GM21786 (cell line): ENCODE measurements around the gene GDPGP1.

ENCODE experiments used
- ATAC-seq: cut with Tn5 transposase; IDR thresholded peaks from one replicate; pipeline ENCODE4 v1.9.1; 2021; ENCODE audit not compliant: unreplicated experiment

GDPGP1 gene

DNA sequence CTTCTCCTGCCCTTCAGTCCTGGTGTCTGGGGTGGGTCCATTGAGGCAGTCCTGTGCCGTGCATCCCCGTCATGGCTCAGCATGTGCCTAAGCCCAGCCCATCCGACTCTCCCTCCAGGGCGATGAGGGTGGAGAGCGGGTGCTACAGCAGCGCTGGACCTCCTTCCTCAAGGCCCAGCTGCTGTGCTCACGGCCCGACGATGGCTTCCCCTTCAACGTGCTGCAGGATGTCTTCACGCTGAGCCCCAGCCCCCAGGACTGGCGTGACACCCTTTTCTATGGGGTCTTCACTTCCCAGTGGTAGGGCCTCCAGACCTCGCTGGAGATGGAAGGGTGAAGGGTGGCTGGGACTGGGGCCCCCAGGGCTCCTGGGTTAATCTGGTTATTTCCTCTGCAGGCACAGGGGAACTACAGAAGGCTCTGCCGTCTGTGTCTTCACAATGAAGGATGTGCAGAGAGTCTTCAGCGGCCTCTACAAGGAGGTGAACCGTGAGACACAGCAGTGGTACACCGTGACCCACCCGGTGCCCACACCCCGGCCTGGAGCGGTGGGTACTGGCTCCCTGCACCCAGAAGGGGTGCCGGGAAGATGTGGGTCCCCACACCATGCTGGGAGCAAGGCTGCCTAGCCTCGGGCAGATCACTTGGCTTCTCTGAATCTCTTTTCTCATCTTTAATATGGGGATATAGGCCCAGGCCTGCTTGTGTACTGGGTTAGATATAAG, 10.4 kb upstream of the GDPGP1 start:
- no peak for ATAC-seq

DNA sequence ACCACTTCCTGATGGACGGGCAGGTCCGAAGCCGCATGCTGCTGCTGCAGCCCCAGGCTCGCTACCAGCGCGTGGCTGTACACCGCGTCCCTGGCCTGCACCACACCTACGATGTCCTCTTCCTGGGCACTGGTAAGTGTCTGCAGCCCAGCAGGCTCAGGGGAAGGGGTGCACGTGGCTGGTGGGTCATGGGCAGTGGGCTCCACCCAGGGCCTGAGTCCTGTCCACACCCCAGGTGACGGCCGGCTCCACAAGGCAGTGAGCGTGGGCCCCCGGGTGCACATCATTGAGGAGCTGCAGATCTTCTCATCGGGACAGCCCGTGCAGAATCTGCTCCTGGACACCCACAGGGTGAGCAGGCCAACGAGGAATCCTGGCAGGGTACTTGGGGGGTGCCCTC, 9.0 kb upstream of the GDPGP1 start:
- ATAC-seq: no peak

DNA sequence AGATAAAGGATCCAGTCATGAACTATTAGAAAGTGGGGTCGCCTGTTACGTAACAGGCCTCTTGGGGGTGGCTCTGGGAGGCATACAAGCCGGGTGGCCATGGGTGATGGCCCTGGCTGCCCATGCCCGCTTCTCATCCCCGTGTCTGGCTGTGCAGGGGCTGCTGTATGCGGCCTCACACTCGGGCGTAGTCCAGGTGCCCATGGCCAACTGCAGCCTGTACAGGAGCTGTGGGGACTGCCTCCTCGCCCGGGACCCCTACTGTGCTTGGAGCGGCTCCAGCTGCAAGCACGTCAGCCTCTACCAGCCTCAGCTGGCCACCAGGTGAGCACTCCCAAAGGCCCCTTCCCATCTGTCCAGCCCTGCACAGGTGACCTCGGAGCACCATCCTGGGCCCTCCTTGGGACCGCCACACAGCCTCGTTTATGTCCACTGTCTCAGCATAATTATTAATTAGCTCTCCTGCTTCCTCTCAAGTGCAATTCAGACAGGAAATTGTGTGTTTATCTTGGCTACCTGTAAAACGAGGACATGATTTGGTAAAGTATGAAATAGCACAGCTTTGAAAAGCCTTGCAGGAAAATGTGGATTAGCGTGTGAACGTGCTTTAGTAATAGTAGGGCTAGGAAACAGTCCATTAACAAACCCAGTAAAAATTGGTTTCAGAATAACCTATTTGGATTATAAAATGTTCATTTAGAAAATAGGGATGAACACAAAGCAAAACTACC, 8.3 kb upstream of the GDPGP1 start:
- no peak for ATAC-seq

DNA sequence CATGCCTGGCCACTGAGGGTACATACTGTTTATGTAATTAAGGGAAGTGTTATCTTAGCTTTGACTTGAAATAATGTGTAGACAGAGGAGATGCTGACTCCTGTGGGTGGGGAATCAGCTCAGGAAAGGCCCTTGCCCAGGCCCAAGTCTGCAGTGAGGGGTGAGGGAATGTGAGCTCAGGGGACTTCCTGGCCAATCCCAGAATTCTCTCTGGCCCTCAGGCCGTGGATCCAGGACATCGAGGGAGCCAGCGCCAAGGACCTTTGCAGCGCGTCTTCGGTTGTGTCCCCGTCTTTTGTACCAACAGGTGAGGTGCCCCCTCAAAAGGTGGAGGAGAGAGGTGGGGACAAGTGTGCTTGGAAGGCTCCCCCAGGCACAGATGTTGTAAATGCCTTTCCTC, 6.7 kb upstream of the GDPGP1 start:
- ATAC-seq: no peak

DNA sequence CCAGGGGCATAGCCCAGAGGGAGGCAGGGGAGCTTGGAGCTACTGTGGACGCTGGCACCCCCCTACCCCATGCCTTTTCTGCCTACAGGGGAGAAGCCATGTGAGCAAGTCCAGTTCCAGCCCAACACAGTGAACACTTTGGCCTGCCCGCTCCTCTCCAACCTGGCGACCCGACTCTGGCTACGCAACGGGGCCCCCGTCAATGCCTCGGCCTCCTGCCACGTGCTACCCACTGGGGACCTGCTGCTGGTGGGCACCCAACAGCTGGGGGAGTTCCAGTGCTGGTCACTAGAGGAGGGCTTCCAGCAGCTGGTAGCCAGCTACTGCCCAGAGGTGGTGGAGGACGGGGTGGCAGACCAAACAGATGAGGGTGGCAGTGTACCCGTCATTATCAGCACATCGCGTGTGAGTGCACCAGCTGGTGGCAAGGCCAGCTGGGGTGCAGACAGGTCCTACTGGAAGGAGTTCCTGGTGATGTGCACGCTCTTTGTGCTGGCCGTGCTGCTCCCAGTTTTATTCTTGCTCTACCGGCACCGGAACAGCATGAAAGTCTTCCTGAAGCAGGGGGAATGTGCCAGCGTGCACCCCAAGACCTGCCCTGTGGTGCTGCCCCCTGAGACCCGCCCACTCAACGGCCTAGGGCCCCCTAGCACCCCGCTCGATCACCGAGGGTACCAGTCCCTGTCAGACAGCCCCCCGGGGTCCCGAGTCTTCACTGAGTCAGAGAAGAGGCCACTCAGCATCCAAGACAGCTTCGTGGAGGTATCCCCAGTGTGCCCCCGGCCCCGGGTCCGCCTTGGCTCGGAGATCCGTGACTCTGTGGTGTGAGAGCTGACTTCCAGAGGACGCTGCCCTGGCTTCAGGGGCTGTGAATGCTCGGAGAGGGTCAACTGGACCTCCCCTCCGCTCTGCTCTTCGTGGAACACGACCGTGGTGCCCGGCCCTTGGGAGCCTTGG, 5.9 kb upstream of the GDPGP1 start:
- no peak for ATAC-seq

DNA sequence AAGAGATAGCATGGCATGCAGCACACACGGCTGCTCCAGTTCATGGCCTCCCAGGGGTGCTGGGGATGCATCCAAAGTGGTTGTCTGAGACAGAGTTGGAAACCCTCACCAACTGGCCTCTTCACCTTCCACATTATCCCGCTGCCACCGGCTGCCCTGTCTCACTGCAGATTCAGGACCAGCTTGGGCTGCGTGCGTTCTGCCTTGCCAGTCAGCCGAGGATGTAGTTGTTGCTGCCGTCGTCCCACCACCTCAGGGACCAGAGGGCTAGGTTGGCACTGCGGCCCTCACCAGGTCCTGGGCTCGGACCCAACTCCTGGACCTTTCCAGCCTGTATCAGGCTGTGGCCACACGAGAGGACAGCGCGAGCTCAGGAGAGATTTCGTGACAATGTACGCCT, 5.0 kb upstream of the GDPGP1 start:
- ATAC-seq: no peak

DNA sequence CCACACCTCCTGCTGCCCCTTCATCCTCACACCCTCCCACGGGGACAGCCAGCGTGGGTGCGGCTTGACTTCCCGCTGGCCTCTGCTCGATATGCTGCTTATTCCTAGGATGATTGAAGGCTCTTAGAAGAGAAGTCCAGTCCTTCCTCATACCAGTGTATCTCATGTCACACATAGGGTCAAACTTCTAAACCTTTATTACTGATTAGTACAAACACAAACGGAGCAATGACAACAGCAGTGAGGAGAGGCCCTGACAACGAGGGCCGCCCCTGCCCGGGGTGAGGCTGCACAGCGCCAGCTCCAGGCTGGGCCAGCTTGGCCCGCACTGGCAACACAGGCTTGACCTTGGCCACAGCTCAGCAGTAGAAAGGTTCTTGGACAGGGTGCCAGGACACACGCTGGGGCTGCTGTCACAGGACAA, 3.9 kb upstream of the GDPGP1 start:
- ATAC-seq: no peak

DNA sequence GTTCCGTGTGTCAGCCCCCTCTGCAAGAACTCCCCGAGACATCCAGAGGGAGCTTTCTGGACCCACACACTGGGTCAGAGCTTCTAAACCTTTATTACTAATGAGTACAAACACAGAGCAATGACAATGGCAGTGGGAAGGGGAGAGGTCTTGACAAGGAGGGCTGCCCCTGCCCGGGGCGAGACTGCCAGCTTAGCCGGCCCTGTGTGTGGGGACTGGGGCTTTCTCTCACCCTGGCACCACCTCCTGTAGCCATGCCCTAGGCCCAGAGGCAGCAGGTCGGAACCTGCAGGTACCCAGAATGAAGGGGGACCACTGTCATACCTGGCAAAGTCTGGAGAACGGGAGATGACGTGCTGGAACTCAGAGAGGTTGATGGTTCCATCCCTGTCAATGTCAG, 3.4 kb upstream of the GDPGP1 start:
- ATAC-seq: no peak

DNA sequence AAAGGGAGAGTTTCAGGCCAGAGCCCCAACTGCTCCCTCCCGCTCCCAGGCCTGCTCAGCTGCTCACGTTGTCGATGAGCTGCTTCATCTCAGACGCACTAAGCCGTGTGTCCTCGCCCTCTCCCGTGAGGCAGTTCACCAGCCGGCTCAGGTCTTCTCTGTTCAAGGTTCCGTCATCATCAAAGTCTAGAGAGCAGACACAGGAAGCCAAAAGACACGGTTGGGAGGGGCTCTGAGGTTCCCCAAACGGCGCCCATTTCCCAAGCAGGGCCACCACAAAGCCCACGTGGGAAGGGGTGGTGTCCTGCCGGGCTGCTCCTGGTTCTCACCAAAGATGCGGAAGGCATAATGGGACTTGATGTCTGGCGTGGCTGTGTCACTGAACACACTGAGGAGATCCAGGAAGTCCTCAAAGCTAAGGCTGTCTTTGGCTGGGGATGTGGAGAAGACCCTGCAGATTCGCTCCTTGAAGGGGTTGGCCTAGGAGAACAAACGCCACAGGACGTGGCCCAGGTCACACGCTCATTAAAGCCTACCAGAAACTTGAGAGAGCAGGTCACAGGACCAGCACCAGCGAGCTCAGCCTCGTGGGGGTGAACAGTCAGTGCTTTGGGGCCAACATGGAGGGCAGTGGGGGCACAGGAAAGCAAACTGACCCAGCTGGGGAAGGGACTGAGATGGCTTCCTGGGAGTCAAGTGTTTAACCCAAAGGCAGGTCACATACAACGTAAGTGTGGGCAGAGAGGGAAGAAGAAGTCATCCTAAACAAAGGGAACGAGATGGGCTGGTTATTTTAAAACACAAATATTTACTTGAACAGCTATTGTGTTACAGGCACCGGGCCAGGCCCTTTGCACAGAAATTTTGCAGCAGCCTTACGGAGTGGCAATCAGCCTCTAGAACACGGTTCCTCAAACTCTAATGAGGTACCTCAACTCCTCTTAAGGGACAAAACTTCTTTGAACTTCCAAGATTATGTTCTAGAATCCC, 2.7 kb upstream of the GDPGP1 start:
- no peak for ATAC-seq

DNA sequence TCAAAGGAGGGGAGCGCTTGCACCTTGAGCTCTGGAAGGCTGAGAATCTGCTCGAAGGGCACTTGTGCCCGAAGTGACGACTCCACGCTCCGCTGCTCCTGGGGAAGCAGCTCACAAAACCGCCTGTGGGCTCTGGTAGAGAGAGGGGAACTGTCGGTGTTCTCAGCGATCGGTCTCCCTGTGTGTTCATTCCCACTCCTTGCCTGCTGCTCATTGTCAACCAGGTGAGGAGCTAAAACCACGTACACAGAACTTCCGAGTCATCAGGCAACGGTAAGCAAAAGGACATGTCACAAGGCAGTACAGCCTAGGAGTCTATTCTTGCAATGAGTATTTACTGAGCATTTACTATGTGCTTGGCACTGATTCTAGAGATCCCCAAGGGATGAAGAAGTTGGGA, 1.8 kb upstream of the GDPGP1 start:
- no peak for ATAC-seq

DNA sequence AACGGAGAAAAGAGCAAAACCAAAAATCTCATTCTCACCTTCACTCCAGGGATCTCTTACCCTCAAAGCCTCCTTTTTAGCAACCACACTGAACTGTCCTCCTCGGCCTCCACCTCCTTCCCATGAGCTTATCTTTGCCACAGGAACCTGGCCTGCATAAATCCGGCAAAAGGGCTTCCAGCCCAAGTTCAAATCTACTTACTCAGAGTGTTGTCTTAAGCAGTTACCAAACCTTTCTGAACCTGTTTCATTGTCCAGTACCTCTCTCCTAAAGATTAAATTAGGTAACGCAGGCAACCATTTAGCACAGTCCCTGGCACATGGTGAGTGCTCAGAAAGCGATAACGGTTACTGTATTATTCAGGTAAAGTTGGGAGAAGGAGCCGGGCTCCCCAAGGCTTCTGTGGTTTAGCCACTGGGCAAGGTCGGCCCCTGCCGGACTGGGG, 1.0 kb upstream of the GDPGP1 start:
- no peak for ATAC-seq

DNA sequence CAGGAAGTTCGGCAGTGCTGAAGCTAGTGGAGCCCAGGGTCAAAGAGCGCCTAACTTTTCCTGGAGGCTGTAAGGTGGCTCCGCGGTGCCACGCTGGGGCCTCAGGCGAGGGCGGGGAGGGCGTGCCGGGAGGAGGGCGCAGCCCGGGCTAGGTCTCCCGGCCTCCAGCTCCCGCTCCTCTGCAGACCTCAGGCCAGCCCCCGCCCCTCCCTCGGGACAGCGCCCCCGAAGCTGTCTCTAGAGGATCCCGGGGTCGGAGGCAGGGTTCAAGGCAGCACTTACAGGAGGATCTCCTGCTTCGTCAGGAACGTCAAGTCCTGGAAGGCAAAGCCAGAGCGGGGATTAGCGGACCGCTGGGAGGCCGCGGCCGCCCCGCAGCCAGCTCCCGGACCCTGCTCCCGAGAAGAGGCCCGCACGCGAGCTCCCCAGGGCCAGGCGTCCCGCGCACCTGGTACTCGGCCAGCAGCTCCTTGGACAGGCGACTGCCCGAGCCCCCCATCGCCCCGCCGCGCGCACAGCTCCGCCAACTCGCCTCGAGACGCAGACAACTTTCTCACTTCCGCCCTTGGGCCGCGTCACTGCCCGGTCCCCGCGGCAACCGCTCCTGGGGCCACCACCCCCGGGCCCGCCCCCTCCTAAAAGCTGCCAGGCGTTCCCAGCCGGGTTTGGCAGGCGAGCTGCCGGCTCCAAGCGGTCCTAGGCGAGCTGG, 468 bp upstream of the GDPGP1 start, which contains the start of gene CIB1:
CIB1 (minus strand) TSS at position 555 of the 709 bp plus-strand sequence; CDS start at position 499, 56 bp downstream.
- ATAC-seq: peak; percentile 85

DNA sequence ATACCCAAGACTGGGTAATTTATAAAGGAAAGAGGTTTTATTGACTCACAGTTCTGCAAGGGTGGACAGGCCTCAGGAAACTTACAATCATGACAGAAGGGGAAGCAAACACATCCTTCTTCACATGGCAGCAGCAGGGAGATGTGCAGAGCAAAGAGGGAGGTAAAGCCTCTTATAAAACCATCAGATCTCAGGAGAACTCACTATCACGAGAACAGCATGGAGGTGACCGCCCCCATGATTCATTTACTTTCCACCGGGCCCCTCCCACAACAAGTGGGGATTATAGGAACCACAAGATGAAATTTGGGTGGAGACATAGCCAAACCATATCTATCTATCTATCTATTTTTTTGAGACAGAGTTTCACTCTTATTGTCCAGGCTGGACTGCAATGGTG, 5.4 kb downstream of the GDPGP1 start:
- ATAC-seq: no peak

DNA sequence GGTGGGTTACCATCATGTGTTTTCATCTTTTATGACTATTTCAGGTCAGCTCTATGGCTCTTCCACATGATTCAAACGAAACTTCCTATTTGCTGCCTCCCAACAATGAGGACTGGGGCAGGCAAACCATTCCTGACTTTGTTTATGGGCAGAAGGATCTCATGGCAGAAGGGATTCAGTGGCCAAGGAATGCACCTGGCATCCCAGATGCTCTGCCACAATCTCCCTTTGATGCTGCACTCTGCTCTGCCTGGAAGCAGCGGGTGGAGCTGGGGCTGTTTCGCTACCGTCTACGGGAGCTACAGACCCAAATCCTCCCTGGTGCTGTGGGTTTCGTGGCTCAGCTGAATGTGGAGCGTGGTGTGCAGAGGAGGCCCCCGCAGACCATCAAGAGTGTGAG, 6.8 kb downstream of the GDPGP1 start:
- ATAC-seq: no peak

DNA sequence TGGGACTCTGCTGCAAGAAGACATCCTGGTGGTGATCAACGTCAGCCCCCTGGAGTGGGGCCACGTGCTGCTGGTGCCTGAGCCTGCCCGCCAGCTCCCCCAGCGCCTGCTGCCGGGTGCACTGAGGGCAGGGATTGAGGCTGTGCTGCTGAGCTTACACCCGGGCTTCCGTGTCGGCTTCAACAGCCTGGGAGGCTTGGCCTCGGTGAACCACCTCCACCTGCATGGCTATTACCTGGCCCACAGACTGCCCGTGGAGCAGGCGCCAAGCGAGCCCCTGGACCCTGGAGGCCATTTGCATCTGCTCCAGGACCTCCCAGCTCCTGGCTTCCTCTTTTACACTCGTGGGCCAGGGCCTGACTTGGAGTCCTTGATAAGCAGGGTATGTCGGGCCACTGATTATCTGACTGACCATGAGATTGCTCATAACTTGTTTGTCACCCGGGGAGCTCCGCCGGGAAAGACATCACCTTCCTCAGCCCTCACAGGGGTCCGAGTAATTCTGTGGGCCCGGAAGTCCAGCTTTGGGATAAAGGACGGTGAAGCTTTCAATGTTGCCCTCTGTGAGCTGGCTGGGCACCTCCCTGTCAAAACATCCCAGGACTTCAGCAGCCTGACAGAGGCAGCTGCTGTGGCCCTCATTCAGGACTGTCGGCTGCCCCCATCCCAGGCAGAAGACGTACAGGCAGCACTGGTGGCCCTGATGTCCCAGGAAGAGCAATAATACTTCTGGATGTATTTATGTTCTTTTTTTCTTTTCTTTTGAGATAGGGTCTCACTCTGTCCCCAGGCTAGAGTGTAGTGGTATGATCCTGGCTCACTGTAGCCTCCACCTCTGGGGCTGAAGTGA, 7.6 kb downstream of the GDPGP1 start:
- ATAC-seq: no peak

DNA sequence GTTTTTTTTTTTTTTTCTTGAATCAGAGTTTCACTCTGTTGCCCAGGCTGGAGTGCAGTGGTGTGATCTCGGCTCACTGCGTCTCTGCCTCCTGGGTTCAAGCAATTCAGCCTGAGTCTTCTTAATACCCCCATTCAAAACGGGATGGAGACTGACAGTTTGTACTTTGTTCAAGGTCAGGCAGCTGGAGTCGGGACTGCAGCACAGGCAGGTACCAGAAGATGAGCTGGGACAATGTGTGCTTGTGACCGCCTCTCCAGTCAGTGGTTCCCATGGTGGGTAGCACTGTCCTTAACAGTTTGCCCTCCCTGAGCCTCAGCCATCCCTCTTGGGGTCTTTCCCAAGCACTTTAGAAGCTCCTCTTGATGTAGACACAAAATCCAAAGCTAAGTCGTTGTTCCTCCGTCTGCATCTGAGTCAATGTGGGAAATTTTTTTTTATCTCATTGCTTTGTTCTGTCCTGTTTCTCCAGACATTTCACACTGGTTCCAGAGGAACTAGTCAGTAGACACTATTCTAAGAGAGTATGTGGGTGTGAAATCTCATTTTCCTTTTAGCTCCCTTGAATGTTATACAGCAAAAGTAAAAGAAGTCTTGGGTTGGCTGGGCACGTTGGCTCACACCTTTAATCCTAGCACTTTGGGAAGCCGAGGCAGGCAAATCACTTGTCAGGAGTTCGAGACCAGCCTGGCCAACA, 10.1 kb downstream of the GDPGP1 start:
- ATAC-seq: no peak

DNA sequence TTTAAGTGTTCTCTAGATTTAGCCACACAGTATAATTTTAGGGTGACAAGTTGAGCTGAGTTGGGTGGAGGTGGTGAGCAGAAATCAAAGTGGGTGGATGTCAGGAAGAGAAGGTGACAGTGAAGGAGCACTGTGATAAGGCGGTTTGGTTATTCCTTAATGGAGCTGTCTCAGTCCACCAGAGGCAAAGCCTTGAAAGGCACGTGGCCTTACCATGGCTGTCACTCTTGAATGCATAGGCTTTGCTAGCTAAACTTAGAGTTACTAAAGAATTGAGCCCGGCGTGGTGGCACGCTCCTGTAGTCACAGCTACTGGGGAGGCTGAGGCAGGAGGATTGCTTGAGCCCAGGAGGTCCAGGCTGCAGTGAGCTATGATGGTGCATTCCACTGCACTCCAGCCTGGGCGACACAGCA, 14.8 kb downstream of the GDPGP1 start:
- ATAC-seq: no peak
